GM10847 (cell line): ENCODE results near the gene TM4SF4.

Experiments
- POLR2A ChIP-seq: IDR thresholded peaks from 2 replicates; pipeline ENCODE4 v1.6.1; 2011; ENCODE audit not compliant: insufficient read length; ENCODE audit errors: extremely low read depth

The TM4SF4 gene

GRCh38 chr3:149514471-149514870 lies 40.0 kb downstream of the TM4SF4 start:
- no peak for TF ChIP-seq POLR2A

GRCh38 chr3:149515249-149515648 lies 40.8 kb downstream of the TM4SF4 start:
- no peak for TF ChIP-seq POLR2A

DNA sequence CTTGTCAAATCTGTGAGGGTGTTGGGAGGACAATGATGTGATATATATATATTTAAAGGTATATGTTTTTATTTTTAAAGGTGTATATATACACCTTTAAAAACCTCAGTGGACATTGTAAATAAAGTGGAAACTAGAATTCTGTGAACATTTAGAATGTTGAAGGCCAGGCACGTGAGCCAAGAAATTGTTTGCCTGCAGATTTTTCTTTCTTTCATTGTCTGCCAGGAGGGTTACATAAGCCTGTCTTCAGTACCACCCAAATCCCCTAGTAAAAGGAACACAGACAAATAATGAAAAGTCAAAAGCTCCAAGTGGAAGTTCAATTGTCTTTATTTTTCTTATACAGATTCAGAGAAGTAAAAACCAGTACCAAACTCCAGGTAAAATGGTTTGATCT lies 42.4 kb downstream of the TM4SF4 start:
- no peak for TF ChIP-seq POLR2A

DNA sequence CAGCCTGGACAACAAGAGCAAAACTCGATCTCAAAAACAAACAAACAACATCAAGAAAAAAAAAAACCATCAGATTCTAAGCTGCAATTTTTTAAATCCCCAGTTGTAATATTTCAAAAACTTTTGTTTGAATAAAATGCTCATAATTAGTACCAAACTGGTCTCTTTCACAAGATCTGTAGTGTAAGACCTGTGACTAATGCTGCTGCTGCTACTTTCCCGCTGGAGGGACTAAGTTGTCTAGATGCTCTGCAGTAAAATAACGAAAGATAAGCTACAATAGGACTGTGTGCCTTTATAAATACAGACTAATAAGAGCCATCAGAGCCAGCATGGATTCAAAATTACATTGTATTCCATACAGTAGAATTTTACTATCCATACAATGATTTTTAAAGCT lies 45.4 kb downstream of the TM4SF4 start:
- TF ChIP-seq POLR2A = no peak

- TF ChIP-seq POLR2A = no peak
These were observed 49.2 kb downstream of the TM4SF4 start for GRCh38 chr3:149523512-149524299.

DNA sequence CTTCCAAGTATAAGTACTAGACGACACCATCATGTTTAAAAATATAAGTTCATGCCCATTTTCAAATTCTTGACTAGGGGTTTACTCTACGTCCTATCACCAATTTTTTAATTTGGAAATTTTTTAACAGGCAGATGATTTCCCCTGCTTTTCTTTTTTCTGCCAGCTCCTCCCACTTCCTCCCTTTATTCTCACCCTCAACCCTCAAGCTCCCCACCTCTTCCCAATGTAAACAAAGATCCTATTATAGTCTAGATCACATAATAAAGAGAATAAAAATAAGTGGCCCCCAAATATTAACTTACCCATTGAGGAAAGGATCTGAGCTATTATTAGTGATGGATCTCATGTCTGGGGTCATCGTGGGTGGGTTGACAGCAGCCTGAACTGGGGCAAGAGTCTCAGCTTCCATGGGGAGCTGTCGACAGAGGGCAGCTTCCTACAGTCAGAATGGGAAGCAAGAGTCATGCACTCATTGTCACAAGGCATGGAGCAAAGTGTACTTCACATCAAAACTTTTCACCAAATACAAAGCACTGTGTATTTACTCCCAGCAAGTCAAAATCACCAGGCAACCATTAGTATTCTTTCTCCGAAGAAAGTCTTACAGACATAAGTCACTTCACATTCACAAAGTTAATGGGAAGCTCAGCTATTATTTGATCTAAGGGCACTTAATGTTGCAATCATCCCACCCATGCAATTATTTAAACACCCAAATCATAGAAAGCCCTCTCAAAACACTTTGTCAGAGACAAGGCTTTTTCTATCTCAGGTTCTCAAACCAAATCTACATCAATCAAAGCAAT lies 53.2 kb downstream of the TM4SF4 start:
- TF ChIP-seq POLR2A = no peak

GRCh38 chr3:149528340-149528650 lies 53.8 kb downstream of the TM4SF4 start:
- no peak for TF ChIP-seq POLR2A

- TF ChIP-seq POLR2A = no peak
These were observed 54.6 kb downstream of the TM4SF4 start for GRCh38 chr3:149529099-149529498.

DNA sequence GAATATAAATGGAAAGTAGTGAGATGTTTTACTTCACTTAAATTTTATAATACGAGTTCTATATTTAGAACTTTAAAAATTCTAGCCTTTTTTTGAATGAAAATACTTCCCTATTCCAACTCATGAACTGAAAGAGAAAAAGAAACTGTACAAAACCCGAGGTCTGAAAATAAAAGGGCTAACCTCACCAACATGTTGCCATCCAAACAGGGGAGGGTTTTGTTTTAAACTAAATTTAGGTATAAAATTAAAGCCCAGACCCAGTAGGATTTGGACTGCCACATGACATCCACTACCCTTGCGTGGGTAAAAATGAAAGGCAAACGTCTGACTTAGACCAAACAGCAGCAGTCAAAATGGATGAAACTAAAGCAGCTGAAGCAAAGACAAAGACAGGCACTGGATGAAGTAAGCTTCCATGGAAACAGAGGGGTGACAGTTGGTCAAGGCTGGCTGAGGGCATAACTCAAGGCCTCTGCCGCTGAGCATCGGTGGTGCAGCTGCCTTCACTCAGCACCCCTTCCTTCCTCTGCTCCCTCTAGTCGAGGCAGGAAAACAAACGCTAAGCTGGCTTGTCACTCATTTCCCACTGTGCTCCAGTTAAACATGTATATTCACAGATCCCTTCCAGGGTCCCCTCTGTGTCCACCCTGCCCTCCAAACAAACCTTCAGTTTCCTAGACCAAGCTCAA lies 58.1 kb downstream of the TM4SF4 start:
- no peak for TF ChIP-seq POLR2A

- no peak for TF ChIP-seq POLR2A
These were observed 59.6 kb downstream of the TM4SF4 start for GRCh38 chr3:149534082-149534481.

- no peak for TF ChIP-seq POLR2A
These were observed 60.3 kb downstream of the TM4SF4 start for GRCh38 chr3:149534671-149535332.

DNA sequence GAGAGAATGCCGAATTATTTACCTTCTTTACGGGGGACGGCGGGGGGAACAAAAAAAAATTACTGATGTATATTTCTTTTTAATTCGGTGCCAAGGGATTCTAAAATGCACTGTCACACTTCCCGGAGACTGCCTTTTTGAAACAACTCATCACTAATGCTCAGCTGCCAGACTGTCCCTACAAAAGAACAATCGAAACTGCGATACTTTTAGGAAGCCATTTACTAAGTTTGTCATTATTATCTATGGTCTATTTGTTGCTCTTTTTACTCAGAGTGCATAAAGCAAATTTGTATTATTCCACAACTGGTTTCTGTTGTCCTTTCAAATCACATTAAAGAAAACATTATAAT lies 60.8 kb downstream of the TM4SF4 start:
- no peak for TF ChIP-seq POLR2A

GRCh38 chr3:149536429-149536828 lies 61.9 kb downstream of the TM4SF4 start:
- TF ChIP-seq POLR2A = no peak

- no peak for TF ChIP-seq POLR2A
These were observed 63.9 kb downstream of the TM4SF4 start for GRCh38 chr3:149538371-149538770.

GRCh38 chr3:149541091-149541491 lies 66.6 kb downstream of the TM4SF4 start:
- no peak for TF ChIP-seq POLR2A
